B cell (primary cell): ENCODE data around the gene UHRF1.

Experiments
- EZH2 ChIP-seq: IDR thresholded peaks from 2 replicates; pipeline ENCODE4 v1.6.1; 2012; ENCODE audit warnings: borderline replicate concordance, low read depth, mild to moderate bottlenecking, moderate library complexity, low read length; ENCODE audit not compliant: insufficient read depth, poor library complexity, severe bottlenecking
- TF ChIP-seq, protein P1 (sequence below): fragments of 200-600 bp; IDR thresholded peaks from one replicate; pipeline ENCODE4 v1.8.0; 2022; ENCODE audit warnings: antibody characterized with exemption, mild to moderate bottlenecking

- TF ChIP-seq, protein P1, sequence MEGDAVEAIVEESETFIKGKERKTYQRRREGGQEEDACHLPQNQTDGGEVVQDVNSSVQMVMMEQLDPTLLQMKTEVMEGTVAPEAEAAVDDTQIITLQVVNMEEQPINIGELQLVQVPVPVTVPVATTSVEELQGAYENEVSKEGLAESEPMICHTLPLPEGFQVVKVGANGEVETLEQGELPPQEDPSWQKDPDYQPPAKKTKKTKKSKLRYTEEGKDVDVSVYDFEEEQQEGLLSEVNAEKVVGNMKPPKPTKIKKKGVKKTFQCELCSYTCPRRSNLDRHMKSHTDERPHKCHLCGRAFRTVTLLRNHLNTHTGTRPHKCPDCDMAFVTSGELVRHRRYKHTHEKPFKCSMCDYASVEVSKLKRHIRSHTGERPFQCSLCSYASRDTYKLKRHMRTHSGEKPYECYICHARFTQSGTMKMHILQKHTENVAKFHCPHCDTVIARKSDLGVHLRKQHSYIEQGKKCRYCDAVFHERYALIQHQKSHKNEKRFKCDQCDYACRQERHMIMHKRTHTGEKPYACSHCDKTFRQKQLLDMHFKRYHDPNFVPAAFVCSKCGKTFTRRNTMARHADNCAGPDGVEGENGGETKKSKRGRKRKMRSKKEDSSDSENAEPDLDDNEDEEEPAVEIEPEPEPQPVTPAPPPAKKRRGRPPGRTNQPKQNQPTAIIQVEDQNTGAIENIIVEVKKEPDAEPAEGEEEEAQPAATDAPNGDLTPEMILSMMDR = no peak
- TF ChIP-seq EZH2 = no peak
Observed at GRCh38 chr19:4896372-4896771, 12.9 kb upstream of the UHRF1 start.
